Peyer's patch (tissue), 4 donors: Measurements from ENCODE around the gene IL3. TPM values are rescaled to one million over a fixed set of nuclear protein-coding genes. Genes with fewer than 3 reads are reported as not detected.

Experiments
- DNase-seq, 3 donors: peaks; one replicate each; pipeline ENCODE4 v3.0.0-alpha.2; 2017 to 2019
- H3K27ac ChIP-seq, 4 donors: fragments of 200-600 bp; sonication (generic); one replicate each; pipeline ENCODE4 v1.5.1; 2016 to 2019
- H3K27me3 ChIP-seq, 2 donors: fragments of 200-600 bp; sonication (generic); one replicate each; pipeline ENCODE4 v1.5.1; 2019
- H3K36me3 ChIP-seq, 3 donors: fragments of 200-600 bp; sonication (generic); one replicate each; pipeline ENCODE4 v1.5.1; 2016 to 2019
- H3K4me1 ChIP-seq, 4 donors: fragments of 200-600 bp; sonication (generic); one replicate each; pipeline ENCODE4 v1.5.1; 2016 to 2019
- H3K4me3 ChIP-seq, 4 donors: fragments of 200-600 bp; sonication (generic); 1 replicate in 3 of 4; 2 replicates in 1 of 4; pipeline ENCODE4 v1.5.1; 2016 to 2019; ENCODE audit warnings: mild to moderate bottlenecking in 1 of 4
- H3K9me3 ChIP-seq, 4 donors: fragments of 200-600 bp; sonication (generic); one replicate each; pipeline ENCODE4 v1.5.1; 2016 to 2019; ENCODE audit warnings: mild to moderate bottlenecking in 1 of 4
- CTCF ChIP-seq, 6 experiments: fragments of 450-650 bp in 4 of 6; fragments of 200-600 bp in 2 of 6; sonication (generic) in 1 of 6; IDR thresholded peaks; one replicate each; pipeline ENCODE4 v1.5.1; 2017 to 2019; ENCODE audit warnings: antibody characterized with exemption in 6 of 6, mild to moderate bottlenecking in 3 of 6, moderate library complexity in 1 of 6
- POLR2A ChIP-seq, 2 donors: fragments of 450-650 bp; IDR thresholded peaks; one replicate each; pipeline ENCODE4 v1.5.1; 2017; ENCODE audit warnings: antibody characterized with exemption in 2 of 2, mild to moderate bottlenecking in 2 of 2, moderate library complexity in 2 of 2
- total RNA-seq, 4 donors: library from RNA; depleted of rRNA; stranded (reverse); fragments of >200 nt; gene quantifications; one replicate each; pipeline ENCODE4 v1.1.0, GENCODE V29; 2016

The IL3 gene
- total RNA-seq, 4 donors from 2014 or later = not detected

- Histone ChIP-seq H3K4me1 (no peaks in the 10 kb centered on the region), H3K36me3 (no peaks in the 10 kb centered on the region), H3K9me3 (no peaks in the 10 kb centered on the region), H3K27me3 (no peaks in the 10 kb centered on the region), H3K4me3 (no peak overlapping the region), H3K27ac (peak overlapping the region in 1 of 4 donors; percentile 30)
- DNase-seq = peak in 1 of 3 donors; percentile 24
- no peak for TF ChIP-seq POLR2A (IDR thresholded peaks at IDR 0.05)
Observed at GRCh38 chr5:132076983-132077382, 16.5 kb downstream of the IL3 start.

- Histone ChIP-seq H3K36me3 (no peaks in the 10 kb centered on the region), H3K4me1 (no peaks in the 10 kb centered on the region), H3K27ac (no peak overlapping the region), H3K4me3 (no peak overlapping the region), H3K27me3 (no peaks in the 10 kb centered on the region), H3K9me3 (no peaks in the 10 kb centered on the region)
- no peak for DNase-seq
- TF ChIP-seq POLR2A (IDR thresholded peaks at IDR 0.05) = no peak
Observed at GRCh38 chr5:132079081-132079480, 18.6 kb downstream of the IL3 start.

- peak in 1 of 3 donors; percentile 20 for DNase-seq
- no peaks in the 10 kb centered on the region for H3K36me3 ChIP-seq
Observed at GRCh38 chr5:132079619-132080018, 19.2 kb downstream of the IL3 start.

GRCh38 chr5:132080595-132080994 lies 20.1 kb downstream of the IL3 start:
- no peaks in the 10 kb centered on the region for H3K27me3 ChIP-seq
- no peak for TF ChIP-seq CTCF (IDR thresholded peaks at IDR 0.05)
- no peak for TF ChIP-seq POLR2A (IDR thresholded peaks at IDR 0.05)
- no peak overlapping the region for H3K4me3 ChIP-seq
- H3K27ac ChIP-seq = no peak overlapping the region
- no peaks in the 10 kb centered on the region for H3K9me3 ChIP-seq
- H3K36me3 ChIP-seq = no peaks in the 10 kb centered on the region
- DNase-seq = peak in 1 of 3 donors; percentile 20
- H3K4me1 ChIP-seq = no peaks in the 10 kb centered on the region

More at GRCh38 chr5:132079619-132080018, 19.2 kb downstream of the IL3 start:
- Histone ChIP-seq H3K4me1 (no peaks in the 10 kb centered on the region), H3K9me3 (no peaks in the 10 kb centered on the region), H3K27me3 (no peaks in the 10 kb centered on the region), H3K27ac (no peak overlapping the region), H3K4me3 (no peak overlapping the region)
- TF ChIP-seq CTCF (IDR thresholded peaks at IDR 0.05) (no peak), POLR2A (IDR thresholded peaks at IDR 0.05) (no peak)

GRCh38 chr5:132081458-132081857 lies 21.0 kb downstream of the IL3 start:
- no peak overlapping the region for H3K27ac ChIP-seq
- no peaks in the 10 kb centered on the region for H3K27me3 ChIP-seq
- TF ChIP-seq POLR2A (IDR thresholded peaks at IDR 0.05) = no peak
- no peak for TF ChIP-seq CTCF (IDR thresholded peaks at IDR 0.05)
- no peaks in the 10 kb centered on the region for H3K9me3 ChIP-seq
- peaks cover 0 to 4% (median 0%) of the 10 kb centered on the region in 4 donors for H3K4me1 ChIP-seq
- H3K36me3 ChIP-seq = no peaks in the 10 kb centered on the region
- DNase-seq = peak in 1 of 3 donors; percentile 9
- H3K4me3 ChIP-seq = no peak overlapping the region

GRCh38 chr5:132082329-132083023 lies 22.0 kb downstream of the IL3 start:
- Histone ChIP-seq H3K4me3 (no peak overlapping the region), H3K27ac (no peak overlapping the region), H3K4me1 (peaks cover 0 to 4% (median 0%) of the 10 kb centered on the region in 4 donors), H3K27me3 (no peaks in the 10 kb centered on the region), H3K36me3 (no peaks in the 10 kb centered on the region), H3K9me3 (no peaks in the 10 kb centered on the region)
- peak in 1 of 3 donors; percentile 13 for DNase-seq
- TF ChIP-seq CTCF (IDR thresholded peaks at IDR 0.05) = no peak
- TF ChIP-seq POLR2A (IDR thresholded peaks at IDR 0.05) = no peak
